ENCODE measurements around the gene NDFIP2.

Gene NDFIP2

DNA sequence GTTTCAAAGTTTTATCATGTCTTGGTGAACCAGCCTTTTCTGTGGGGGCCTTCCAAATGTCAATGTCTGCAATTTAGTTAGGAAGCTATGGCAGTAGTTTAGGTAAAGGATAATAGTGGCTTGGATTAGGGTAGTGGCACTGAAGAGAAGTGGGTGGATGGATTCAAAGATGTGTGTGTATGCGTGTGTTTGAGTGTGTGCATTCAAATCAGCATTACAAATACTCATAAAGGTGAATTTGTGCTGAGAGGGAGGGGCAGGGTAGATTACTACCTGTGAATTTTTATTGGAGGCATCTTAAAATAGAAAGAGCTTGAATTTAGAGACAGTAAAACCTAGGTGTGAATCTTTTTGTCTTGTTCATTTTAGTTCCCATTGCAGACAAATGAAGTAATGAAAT lies 16.9 kb downstream of the NDFIP2 start:
- no peaks in the 10 kb centered on the region for H3K9me3 Mint-ChIP-seq
- no peaks in the 10 kb centered on the region for H3K36me3 Mint-ChIP-seq
- H3K27ac Mint-ChIP-seq = no peak overlapping the region
- no peak overlapping the region for H3K4me3 Mint-ChIP-seq
- no peak for ATAC-seq
- H3K4me1 Mint-ChIP-seq = peaks cover 6% of the 10 kb centered on the region
- H3K27me3 Mint-ChIP-seq = peaks cover 52% of the 10 kb centered on the region

DNA sequence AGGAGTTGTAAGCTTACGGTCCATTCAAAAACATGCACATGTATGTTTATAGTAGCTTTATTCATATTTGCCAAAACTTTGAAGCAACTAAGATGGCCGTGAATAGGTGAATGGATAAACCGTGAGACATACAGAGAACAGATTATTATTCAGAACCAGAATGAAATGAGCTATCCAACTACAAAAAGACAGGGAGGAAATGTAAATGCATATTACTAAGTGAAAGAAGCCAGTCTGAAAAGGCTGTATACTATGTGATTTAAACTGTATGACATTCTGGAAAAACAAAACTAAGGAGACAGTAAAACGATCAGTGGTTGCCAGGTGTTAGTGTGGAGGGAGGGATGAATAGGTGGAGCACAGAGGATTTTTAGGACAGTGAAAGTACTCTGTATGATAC lies 19.9 kb downstream of the NDFIP2 start:
- H3K27me3 Mint-ChIP-seq = peaks cover 45% of the 10 kb centered on the region
- H3K4me3 Mint-ChIP-seq = no peak overlapping the region
- H3K9me3 Mint-ChIP-seq = no peaks in the 10 kb centered on the region
- no peak for ATAC-seq
- H3K4me1 Mint-ChIP-seq = peaks cover 7% of the 10 kb centered on the region
- no peak overlapping the region for H3K27ac Mint-ChIP-seq
- no peaks in the 10 kb centered on the region for H3K36me3 Mint-ChIP-seq

DNA sequence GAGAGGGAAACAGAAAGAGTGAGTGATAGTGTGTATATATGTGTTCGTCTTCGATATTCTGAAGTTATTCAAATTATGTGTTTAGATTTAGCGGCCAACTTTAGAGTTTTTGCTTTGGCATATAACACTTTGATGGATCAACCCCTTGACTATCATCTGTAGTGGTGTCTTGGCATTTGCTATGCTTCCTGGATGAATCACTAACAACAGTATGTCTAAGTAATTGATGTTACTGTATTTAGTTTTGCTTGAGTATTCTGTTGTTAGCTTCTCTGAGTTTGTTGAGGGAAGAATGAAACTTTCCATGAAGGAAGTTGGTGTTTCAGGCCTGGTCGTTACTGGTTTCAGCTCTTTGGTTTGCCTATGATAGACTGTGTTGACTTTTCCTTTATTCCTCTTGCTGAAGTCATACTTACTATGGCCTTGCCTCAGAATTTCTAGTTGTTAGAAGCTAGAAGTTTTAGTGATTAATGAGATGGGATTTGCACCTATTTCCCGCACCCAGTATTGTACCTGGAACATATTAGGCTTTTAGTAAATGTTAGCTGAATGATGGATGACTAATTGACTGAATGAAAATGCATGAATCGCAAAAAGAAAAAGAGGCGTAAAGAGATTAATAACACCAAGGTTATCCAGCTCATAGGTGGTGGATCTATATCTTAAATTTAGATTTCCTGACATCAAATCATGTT lies 20.7 kb downstream of the NDFIP2 start:
- Mint-ChIP-seq H3K4me3 (no peak overlapping the region), H3K36me3 (no peaks in the 10 kb centered on the region), H3K9me3 (no peaks in the 10 kb centered on the region), H3K4me1 (peaks cover 7% of the 10 kb centered on the region), H3K27ac (no peak overlapping the region), H3K27me3 (peaks cover 41% of the 10 kb centered on the region)
- ATAC-seq = no peak

DNA sequence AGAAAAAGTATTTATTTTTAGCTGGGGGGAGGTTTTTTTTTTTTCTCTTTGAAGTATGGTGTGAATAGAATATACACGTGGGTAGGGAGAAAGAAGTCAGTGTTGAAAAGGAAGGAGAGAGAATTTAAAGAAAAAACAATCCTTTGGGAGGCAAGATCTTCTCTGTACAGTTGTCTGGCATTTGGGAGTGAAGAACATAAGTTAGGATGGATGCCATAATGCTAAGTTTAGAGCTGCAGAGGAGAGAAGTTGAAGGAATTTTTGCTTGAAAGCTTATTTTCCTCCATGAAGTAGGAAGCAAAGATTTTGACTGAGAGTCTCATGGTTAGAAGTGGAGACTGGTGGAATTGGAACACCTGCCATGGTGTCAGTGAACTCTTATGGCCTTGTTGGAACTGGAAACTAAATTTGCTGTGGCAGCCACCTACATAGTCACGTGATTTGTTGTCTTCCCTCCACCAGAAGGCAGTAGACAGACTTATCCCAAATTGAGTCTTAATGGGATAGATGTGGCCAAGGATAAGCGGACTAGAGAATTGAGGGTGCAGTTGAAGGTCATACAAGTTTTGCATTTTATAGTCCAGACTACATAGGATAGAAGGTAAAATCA lies 22.0 kb downstream of the NDFIP2 start:
- peaks cover 33% of the 10 kb centered on the region for H3K27me3 Mint-ChIP-seq
- peaks cover 7% of the 10 kb centered on the region for H3K4me1 Mint-ChIP-seq
- H3K4me3 Mint-ChIP-seq = no peak overlapping the region
- H3K36me3 Mint-ChIP-seq = no peaks in the 10 kb centered on the region
- H3K9me3 Mint-ChIP-seq = no peaks in the 10 kb centered on the region
- H3K27ac Mint-ChIP-seq = no peak overlapping the region
- ATAC-seq = no peak

DNA sequence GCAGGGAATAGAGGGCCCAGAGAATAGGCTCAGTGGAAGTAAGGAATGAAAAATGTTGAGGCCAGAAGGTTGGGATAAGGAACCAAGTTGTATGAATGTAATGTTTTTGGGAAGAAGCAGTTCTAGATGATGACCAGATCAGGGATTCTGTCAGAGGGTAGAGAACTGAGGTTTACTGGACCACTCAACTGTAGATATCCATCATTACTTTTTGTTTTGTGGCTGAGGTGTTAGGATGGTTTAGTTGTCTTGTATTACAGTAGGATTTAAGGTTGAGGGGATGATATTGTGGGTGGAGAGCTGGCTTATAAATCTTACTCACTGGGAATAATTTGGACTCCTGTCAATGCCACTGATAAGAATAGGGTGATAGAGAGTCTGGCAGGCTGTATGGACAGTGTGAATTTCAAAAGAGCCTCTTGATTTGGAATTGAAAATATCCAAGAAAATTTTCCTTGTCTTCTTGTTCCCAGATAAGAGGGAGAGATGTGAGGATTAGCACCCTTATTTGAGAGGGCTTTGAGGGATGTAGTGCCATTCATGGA lies 22.6 kb downstream of the NDFIP2 start:
- no peak for ATAC-seq
- Mint-ChIP-seq H3K9me3 (no peaks in the 10 kb centered on the region), H3K36me3 (no peaks in the 10 kb centered on the region), H3K27me3 (peaks cover 31% of the 10 kb centered on the region), H3K4me3 (no peak overlapping the region), H3K27ac (no peak overlapping the region), H3K4me1 (peaks cover 7% of the 10 kb centered on the region)

DNA sequence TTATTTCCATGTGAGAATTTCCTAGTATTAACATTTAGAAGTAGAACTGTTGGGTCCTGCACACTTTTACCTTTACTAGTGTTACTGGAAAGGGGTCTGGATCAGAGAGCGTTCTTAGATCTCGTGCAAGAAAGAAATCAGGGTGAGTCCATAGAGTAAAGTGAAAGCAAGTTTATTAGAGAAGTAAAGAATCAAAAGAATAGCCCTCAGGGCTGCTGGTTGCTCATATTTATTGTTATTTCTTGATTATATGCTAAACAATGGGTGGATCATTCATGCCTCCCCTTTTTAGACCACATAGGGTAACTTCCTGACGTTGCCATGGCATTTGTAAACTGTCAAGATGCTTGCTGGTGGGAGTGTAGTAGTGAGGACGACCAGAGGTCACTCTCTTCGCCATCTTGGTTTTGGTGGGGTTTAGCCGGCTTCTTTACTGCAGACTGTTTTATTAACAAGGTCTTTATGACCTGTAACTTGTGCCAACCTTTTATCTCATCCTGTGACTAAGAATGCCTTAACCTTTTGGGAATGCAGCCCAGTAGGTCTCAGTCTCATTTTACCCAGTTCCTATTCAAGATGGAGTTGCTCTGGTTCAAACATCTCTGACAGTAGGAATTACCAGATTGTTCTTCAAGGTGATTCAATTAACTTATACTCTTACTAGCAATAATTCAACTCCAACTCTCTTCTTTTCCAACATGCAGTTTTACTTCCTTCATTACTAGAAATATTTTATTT lies 27.4 kb downstream of the NDFIP2 start:
- no peaks in the 10 kb centered on the region for H3K36me3 Mint-ChIP-seq
- H3K4me3 Mint-ChIP-seq = no peak overlapping the region
- no peaks in the 10 kb centered on the region for H3K9me3 Mint-ChIP-seq
- no peak for ATAC-seq
- H3K27me3 Mint-ChIP-seq = no peaks in the 10 kb centered on the region
- H3K27ac Mint-ChIP-seq = no peak overlapping the region
- H3K4me1 Mint-ChIP-seq = no peaks in the 10 kb centered on the region

DNA sequence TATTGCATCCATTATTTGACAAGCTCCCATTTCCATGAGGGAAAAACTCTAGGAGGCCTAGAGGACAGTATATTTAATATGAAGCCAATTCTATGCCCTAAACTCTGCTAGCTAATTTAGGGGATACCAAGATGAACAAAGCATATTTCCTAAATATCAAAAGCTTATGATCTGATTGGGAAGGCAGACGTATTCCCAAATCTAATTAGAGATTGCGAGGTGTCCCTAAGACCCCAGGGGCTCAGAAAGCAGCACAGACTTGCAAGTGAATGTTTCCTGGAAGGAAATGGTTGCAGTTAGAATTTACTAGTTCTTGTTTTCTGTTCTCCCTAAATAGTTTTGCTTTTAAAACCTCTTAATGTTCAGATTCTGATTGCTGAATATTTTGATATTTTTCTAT lies 30.7 kb downstream of the NDFIP2 start:
- H3K27me3 Mint-ChIP-seq = no peaks in the 10 kb centered on the region
- no peaks in the 10 kb centered on the region for H3K9me3 Mint-ChIP-seq
- H3K27ac Mint-ChIP-seq = no peak overlapping the region
- H3K4me1 Mint-ChIP-seq = no peaks in the 10 kb centered on the region
- no peak overlapping the region for H3K4me3 Mint-ChIP-seq
- ATAC-seq = no peak
- no peaks in the 10 kb centered on the region for H3K36me3 Mint-ChIP-seq

DNA sequence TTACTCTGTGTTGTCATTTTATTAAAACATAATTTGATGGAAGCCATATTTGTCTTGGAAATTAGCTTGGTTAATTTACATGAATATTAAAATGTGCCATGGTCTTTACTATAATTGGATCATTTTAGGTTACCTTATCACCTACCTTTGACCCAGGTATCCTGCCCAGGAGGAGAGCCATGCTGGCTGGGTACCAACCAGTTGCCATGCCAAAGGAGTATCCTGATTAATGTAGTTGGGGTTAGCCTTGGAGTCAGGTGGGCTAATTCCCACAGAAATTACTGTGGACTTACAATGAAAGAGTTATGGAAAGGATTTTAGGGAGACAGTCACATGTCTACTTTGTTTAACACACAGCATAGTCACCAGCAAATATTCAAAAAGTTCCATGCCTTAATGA lies 32.0 kb downstream of the NDFIP2 start:
- Mint-ChIP-seq H3K36me3 (no peaks in the 10 kb centered on the region), H3K27ac (no peak overlapping the region), H3K9me3 (no peaks in the 10 kb centered on the region), H3K4me3 (no peak overlapping the region), H3K27me3 (no peaks in the 10 kb centered on the region), H3K4me1 (no peaks in the 10 kb centered on the region)
- no peak for ATAC-seq

DNA sequence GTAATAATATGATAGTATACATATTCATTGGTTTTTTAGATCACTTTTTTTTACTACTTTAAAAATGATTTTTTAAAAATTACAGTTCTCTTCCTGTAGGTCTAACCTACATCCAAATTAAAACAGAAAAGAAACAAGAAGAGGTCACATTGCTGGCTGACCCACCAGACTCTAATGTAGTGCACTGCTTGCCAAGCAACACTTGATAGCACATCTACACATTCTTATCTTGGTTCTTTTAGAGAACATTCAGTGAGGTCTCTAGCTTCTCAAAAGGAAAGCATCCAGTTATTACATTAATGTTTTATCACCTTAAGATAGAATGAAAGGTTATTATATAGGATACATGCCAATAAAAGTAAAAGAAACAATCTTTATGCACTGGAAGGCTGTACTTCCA lies 35.6 kb downstream of the NDFIP2 start:
- no peaks in the 10 kb centered on the region for H3K9me3 Mint-ChIP-seq
- H3K27ac Mint-ChIP-seq = no peak overlapping the region
- ATAC-seq = no peak
- no peak overlapping the region for H3K4me3 Mint-ChIP-seq
- H3K27me3 Mint-ChIP-seq = no peaks in the 10 kb centered on the region
- no peaks in the 10 kb centered on the region for H3K4me1 Mint-ChIP-seq
- H3K36me3 Mint-ChIP-seq = no peaks in the 10 kb centered on the region

DNA sequence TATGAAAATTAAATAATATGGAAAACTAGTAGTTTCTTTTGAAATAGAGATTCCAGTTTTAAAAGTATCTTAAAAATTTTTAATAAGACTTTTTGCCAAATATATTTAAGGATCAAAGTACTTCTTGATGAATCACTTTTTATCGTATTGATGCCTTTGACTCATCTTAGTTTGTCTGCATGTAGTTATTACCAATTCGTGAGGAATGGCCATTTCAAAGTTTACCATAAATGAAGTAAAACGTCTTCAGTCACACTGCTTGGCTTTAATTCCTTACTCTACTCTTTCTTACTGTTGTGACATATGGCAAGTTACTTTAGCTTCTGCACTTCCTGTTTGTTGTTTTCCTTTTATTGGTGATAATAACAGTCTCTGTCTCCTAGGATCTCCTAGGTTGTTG lies 38.3 kb downstream of the NDFIP2 start:
- ATAC-seq = no peak
- Mint-ChIP-seq H3K27me3 (no peaks in the 10 kb centered on the region), H3K36me3 (peaks cover 5% of the 10 kb centered on the region), H3K27ac (no peak overlapping the region), H3K9me3 (no peaks in the 10 kb centered on the region), H3K4me3 (no peak overlapping the region), H3K4me1 (peaks cover 8% of the 10 kb centered on the region)

DNA sequence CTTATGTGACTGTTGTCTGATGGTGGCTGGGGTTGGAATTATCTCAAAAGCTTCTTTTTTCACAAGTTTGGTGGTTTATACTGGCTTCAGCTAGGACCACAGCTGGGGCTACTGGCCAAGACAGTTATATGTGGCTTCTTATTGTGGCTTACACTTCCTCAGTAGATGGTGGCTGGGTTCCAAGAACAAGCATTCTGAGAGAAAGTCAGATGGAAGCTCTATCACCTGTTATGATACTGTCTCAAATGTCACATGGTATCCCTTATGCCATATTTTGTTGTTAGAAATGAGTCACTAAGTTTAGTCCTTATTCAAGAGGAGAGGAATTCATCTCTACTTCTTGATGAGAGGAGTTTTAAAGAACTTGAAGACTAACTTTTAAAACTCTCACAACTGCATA lies 41.6 kb downstream of the NDFIP2 start:
- peak; percentile 82 for ATAC-seq
- H3K4me1 Mint-ChIP-seq = peaks cover 8% of the 10 kb centered on the region
- peaks cover 5% of the 10 kb centered on the region for H3K36me3 Mint-ChIP-seq
- no peak overlapping the region for H3K4me3 Mint-ChIP-seq
- no peaks in the 10 kb centered on the region for H3K27me3 Mint-ChIP-seq
- no peaks in the 10 kb centered on the region for H3K9me3 Mint-ChIP-seq
- H3K27ac Mint-ChIP-seq = no peak overlapping the region

DNA sequence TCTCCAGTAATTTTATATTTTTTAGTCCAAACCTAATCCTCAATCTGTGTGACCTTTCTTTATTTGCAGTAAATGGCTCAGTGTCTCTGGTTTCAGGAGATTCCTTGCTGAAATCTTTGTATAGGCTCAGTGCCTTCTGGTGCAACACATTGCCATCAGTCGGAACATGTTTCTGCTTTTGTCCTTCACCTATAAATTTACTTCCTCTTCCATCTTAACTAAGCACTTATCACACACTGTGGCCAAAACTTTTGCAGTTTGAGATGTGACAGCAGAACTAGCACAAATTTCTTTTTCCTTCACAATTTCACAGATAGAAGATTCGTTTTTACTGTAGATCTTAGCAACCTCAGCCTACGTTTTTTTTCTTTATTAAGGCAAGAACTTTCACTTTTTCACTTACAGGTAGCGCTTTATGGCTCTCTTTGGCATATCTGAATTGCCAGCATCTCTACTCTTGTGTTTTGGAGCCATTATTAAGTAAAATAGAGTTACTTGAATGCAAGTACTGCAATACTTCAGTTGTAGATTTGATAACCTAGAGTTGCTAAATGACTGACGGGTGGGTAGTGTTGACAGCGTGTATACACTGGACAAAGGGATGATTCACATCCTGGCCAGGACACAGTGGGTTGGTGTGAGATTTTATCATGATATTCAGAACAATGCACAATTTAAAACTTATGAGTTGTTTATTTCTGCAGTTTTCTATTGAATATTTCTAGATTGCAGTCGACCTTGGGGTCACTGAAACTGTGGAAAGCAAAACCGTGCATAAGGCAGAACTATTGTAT lies 44.3 kb downstream of the NDFIP2 start:
- Mint-ChIP-seq H3K9me3 (no peaks in the 10 kb centered on the region), H3K27me3 (no peaks in the 10 kb centered on the region), H3K4me3 (no peak overlapping the region), H3K4me1 (peaks cover 8% of the 10 kb centered on the region), H3K27ac (no peak overlapping the region), H3K36me3 (peaks cover 5% of the 10 kb centered on the region)
- ATAC-seq = no peak

DNA sequence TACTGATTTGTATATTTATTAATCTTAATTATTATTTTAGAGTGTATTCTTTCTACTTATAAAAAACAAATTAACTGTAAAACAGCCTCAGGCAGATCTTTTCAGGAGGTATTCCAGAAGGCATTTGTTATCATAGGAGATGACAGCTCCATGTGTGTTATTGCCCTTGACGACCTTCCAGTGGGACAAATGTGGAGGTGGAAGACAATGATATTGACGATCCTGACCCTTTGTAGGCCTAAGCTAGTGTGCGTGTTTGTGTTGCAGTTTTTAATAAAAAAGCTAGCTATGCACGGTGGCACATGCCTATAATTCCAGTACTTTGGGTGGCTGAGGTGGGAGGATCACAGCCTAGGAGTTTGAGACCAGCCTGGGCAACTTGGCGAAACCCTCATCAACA lies 46.7 kb downstream of the NDFIP2 start:
- no peak for ATAC-seq
- H3K36me3 Mint-ChIP-seq = peaks cover under 1% of the 10 kb centered on the region
- no peak overlapping the region for H3K4me3 Mint-ChIP-seq
- H3K27ac Mint-ChIP-seq = no peak overlapping the region
- no peaks in the 10 kb centered on the region for H3K9me3 Mint-ChIP-seq
- H3K27me3 Mint-ChIP-seq = no peaks in the 10 kb centered on the region
- peaks cover 3% of the 10 kb centered on the region for H3K4me1 Mint-ChIP-seq

DNA sequence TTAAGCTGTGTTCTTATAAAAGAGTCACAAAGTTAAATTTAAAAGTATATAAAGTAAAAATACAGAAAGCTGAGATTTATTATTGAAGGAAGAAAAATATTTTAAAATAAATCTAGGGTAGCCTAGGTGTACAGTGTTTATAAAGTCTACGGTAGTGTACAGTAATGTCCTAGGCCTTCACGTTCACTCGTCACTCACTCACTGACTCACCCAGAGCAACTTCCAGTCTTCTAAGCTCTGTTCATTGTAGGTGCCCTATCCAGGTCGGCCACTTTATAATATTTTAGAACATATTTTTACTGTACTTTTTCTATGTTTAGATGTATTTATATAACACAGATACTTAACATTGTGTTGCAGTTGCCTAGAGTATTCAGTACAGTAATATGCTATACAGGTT lies 47.4 kb downstream of the NDFIP2 start:
- Mint-ChIP-seq H3K9me3 (no peaks in the 10 kb centered on the region), H3K4me3 (no peak overlapping the region), H3K27ac (no peak overlapping the region), H3K4me1 (no peaks in the 10 kb centered on the region), H3K36me3 (no peaks in the 10 kb centered on the region), H3K27me3 (no peaks in the 10 kb centered on the region)
- ATAC-seq = no peak

DNA sequence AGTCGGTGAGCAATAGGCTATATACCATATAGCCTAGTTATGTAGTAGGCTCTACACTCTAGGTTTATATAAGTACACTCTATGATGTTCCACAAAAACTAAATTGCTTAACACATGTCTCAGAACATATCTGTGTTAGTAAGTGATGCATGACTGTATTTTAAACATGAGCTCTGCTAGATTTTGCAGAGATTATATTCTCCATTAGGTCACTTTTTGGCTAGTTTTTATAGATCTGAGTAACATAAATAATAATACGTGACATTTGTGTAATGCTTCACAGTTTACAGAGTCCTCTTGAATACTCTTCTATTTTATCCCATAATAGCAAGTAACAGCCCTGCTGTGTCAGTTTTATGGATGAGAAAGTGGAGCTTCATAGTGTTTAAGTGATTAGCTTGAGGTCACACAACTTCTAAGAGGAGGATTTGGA lies 47.8 kb downstream of the NDFIP2 start:
- Mint-ChIP-seq H3K27me3 (no peaks in the 10 kb centered on the region), H3K27ac (no peak overlapping the region), H3K4me3 (no peak overlapping the region), H3K36me3 (no peaks in the 10 kb centered on the region), H3K4me1 (no peaks in the 10 kb centered on the region), H3K9me3 (no peaks in the 10 kb centered on the region)
- no peak for ATAC-seq

Data from stimulated activated memory B cell treated with anti-CD40 and anti-IgM and Interleukin-4, amounts not matched to agents 10 μg/mL and 1 μg/mL and 100 μg/mL, for 72 hours (primary cell).